Colonic mucosa (tissue), 4 donors: ENCODE results near the gene ULBP2. TPM values are rescaled to one million over a fixed set of nuclear protein-coding genes. Genes with fewer than 3 reads are reported as not detected.
"Not testable (repeated sequence)": the region's sequence is repeated elsewhere in the genome, so short reads cannot be mapped to it uniquely, and the experiment has no call there.

Experiments
- DNase-seq: peaks from one replicate; pipeline ENCODE4 v3.0.0-alpha.2; 2020
- H3K27ac ChIP-seq: fragments of 200-600 bp; one replicate; pipeline ENCODE4 v1.8.0; 2021
- H3K27me3 ChIP-seq: fragments of 200-600 bp; one replicate; pipeline ENCODE4 v1.8.0; 2021
- H3K36me3 ChIP-seq: fragments of 200-600 bp; one replicate; pipeline ENCODE4 v1.8.0; 2021
- H3K4me1 ChIP-seq: fragments of 200-600 bp; one replicate; pipeline ENCODE4 v1.8.0; 2021; ENCODE audit warnings: mild to moderate bottlenecking
- H3K4me3 ChIP-seq: fragments of 200-600 bp; one replicate; pipeline ENCODE4 v1.8.0; 2021
- H3K9ac ChIP-seq, 2 donors: one replicate each; pipeline ENCODE4 v1.7.0; 2013; ENCODE audit warnings: control low read depth in 2 of 2, low read depth in 2 of 2, low read length in 2 of 2
- H3K9me3 ChIP-seq: fragments of 200-600 bp; one replicate; pipeline ENCODE4 v1.8.0; 2021
- intact Hi-C: fragments of 100-400 bp; cut with DNase I; formaldehyde crosslinking; loops from one replicate; pipeline ENCODE4 v1.14.1; 2022
- total RNA-seq, 2 donors: library from RNA; stranded (reverse); fragmentation: NEBNext Ultra II Directional in 1 of 2; extraction: Animal tissue kit (Norgen Biotek cat#: 25700) in 1 of 2; gene quantifications; one replicate each; pipeline ENCODE4 v1.2.1, GENCODE V29; 2021
- TF ChIP-seq, protein P1 (sequence below): fragments of 200-600 bp; IDR thresholded peaks from one replicate; pipeline ENCODE4 v1.8.0; 2022; ENCODE audit warnings: antibody characterized with exemption, mild to moderate bottlenecking
- donor health status: healthy.
- donor health status: DM: no; HTN: no; CAD: no.
- donor health status: DM: no; HTN: no; CAD: no.

Gene ULBP2
- total RNA-seq, 2 donors from 2014 or later: 0.19 to 0.47 TPM

DNA sequence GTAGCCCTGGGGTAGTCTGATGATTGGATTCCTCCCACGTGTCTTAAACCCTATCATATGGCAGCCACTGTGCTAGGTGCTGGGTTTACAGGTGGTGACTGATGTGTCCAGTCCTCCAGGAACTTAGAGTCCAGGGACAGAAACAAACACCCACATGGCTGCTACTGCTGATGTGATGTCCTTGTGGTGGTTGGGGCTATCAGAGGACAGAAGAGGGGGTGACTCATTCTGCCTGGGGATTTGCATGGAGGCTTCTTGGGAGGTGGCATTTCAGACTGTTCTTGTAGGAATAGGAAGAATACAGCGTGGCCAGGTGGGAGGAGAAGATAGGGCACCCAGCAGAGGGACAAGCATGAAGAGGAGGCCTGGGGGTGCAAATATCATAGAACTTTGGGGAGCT is 28.7 kb upstream of the ULBP2 start:
- no peak overlapping the region for H3K4me3 ChIP-seq
- no peaks in the 10 kb centered on the region for H3K36me3 ChIP-seq
- no peak for DNase-seq
- H3K4me1 ChIP-seq: no peaks in the 10 kb centered on the region
- intact Hi-C loops: no loop called here
- no peak overlapping the region for H3K9ac ChIP-seq
- TF ChIP-seq, protein P1, sequence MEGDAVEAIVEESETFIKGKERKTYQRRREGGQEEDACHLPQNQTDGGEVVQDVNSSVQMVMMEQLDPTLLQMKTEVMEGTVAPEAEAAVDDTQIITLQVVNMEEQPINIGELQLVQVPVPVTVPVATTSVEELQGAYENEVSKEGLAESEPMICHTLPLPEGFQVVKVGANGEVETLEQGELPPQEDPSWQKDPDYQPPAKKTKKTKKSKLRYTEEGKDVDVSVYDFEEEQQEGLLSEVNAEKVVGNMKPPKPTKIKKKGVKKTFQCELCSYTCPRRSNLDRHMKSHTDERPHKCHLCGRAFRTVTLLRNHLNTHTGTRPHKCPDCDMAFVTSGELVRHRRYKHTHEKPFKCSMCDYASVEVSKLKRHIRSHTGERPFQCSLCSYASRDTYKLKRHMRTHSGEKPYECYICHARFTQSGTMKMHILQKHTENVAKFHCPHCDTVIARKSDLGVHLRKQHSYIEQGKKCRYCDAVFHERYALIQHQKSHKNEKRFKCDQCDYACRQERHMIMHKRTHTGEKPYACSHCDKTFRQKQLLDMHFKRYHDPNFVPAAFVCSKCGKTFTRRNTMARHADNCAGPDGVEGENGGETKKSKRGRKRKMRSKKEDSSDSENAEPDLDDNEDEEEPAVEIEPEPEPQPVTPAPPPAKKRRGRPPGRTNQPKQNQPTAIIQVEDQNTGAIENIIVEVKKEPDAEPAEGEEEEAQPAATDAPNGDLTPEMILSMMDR: no peak
- H3K27ac ChIP-seq: no peak overlapping the region
- no peaks in the 10 kb centered on the region for H3K27me3 ChIP-seq
- H3K9me3 ChIP-seq: no peaks in the 10 kb centered on the region

DNA sequence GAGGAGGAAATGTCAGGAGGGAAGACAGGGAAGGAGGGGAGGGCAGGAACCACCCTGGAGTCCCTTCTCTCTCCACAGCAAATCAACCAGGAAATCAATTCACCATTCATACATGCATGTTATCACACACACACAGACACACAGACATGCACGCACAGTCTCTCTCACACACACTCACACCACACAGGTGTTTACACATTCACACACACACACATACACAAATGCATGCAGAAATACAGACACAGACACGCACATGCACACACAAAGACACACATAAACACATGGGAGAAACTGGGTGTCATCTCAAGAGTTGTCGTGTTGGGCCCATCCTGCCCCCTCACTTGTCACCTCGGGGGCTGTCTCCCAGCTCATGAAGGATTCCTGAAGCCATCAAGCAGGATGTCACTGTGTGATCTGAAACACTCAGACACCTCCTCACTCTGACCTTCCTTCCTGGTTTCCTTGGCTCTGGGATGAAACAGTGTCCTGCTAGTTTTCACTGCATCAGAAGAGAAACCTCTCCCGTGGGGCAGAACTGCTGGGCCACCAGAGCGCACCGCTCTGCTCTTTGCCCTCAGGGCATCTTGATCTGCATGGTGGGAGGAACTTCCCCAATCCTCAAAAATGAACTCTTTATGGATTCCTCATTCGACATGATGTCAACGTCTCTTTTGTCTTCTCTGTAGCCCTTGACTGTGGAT is 28.1 kb upstream of the ULBP2 start:
- no peak for DNase-seq
- H3K9ac ChIP-seq: no peak overlapping the region
- H3K27ac ChIP-seq: no peak overlapping the region
- H3K27me3 ChIP-seq: no peaks in the 10 kb centered on the region
- H3K4me3 ChIP-seq: no peak overlapping the region
- no peaks in the 10 kb centered on the region for H3K4me1 ChIP-seq
- intact Hi-C loops: no loop called here
- H3K36me3 ChIP-seq: no peaks in the 10 kb centered on the region
- H3K9me3 ChIP-seq: no peaks in the 10 kb centered on the region
- TF ChIP-seq, protein P1: no peak

DNA sequence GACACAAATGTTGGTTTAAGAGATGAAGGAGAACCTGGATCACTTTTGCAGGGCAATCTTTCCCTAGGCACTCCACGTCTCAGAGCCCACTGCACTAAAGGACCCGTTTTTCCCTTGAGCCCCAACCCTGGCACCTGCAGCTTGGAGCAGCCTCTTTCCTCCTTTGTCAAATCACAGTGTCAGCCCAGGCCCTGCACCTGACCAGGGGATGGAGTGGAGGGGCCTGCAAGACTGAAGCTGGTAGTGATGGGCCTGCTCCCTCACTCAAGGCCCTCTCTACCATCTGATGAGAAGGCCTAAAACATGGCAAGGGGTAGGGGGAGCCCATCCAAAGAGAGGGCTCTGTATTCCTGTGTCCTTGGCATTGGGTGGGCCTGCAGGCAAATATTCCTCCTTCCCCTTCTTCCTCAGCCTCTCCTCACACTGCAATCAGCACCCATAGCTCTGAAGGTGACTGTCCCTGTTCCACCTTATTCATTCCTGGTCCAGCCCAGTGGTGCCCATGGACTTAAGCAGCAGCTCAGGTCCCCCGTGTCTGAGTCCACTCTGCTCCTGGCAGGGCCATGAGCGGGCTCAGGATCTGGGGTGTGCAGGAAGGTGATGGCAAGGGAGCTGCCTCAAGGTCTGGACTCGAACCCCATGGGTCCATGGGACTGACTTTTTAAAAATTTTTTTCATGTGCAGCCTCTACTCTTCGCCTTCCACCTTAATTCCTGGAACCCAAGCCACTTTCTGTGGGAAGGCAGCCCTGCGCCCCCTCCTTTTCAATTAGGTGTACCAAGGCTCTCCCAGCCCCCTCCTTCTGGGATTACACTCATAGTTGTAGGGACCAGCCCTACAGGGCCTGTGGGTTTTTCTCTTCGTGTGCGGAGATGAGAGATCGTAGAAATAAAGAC is 25.6 kb upstream of the ULBP2 start:
- intact Hi-C loops: no loop called here
- H3K4me3 ChIP-seq: no peak overlapping the region
- no peak for DNase-seq
- no peak overlapping the region for H3K9ac ChIP-seq
- H3K27ac ChIP-seq: no peak overlapping the region
- no peaks in the 10 kb centered on the region for H3K36me3 ChIP-seq
- H3K9me3 ChIP-seq: no peaks in the 10 kb centered on the region
- no peaks in the 10 kb centered on the region for H3K4me1 ChIP-seq
- H3K27me3 ChIP-seq: no peaks in the 10 kb centered on the region
- TF ChIP-seq, protein P1: no peak

DNA sequence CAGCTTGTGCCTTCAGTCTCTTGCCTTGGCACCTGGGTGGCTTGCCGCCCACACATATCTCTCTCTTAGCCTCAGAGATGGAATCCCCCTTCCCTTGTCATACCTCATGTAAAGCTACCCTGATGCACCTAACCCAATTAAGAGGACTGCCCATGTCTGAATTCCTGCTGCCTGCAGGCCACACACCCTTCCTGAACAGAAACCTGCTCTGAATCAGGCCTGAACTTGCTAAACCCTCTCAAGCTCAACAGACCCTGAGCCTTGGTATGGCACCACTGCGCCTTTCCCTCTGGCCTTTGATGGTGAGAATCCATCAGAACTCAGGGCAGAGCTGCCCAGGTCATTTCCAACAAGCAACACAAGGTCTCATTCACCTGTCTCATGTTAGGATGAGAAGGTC is 24.1 kb upstream of the ULBP2 start:
- H3K27ac ChIP-seq: no peak overlapping the region
- H3K4me3 ChIP-seq: no peak overlapping the region
- H3K9me3 ChIP-seq: no peaks in the 10 kb centered on the region
- DNase-seq: no peak
- H3K27me3 ChIP-seq: no peaks in the 10 kb centered on the region
- no peak overlapping the region for H3K9ac ChIP-seq
- H3K36me3 ChIP-seq: no peaks in the 10 kb centered on the region
- intact Hi-C loops: no loop called here
- H3K4me1 ChIP-seq: no peaks in the 10 kb centered on the region
- TF ChIP-seq, protein P1: no peak

DNA sequence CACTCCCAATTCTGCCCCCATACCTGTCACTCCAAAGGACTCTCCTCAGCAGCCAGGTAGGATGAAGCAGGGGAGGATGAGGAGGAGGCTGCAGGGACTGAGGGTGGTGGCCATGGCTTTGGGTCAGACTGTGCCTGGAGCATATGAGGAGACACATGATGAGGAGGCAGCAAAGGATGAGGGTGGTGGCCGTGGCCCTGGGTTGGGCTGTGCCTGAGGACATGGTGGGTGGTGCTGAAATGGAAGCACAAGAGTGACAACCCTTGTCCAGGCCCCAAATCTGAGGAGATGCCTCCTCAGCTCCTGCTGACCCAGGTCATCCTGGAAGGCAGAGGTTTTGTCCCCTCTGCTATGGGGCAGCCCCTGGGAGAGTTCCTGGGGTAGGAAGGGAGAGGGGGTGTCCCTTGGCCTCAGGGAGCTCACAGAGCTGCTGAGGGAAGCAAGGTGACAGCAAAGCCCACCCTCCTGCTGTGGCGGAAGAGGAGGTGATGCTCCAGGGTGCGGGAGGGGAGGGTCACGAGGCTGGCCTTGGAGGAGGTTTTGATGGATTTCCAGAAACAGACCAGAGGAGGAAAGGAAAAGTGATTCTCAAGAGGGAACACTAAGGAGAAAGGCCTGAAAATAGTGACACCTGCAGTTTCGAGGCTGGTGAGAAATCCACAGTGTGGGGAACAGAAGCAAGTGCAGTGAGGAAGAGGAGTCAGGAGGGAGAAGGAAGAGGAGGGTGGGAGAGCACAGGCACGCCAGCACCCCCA is 23.5 kb upstream of the ULBP2 start:
- no peak overlapping the region for H3K4me3 ChIP-seq
- no peak for DNase-seq
- intact Hi-C loops: no loop called here
- H3K4me1 ChIP-seq: no peaks in the 10 kb centered on the region
- no peaks in the 10 kb centered on the region for H3K36me3 ChIP-seq
- H3K9ac ChIP-seq: no peak overlapping the region
- H3K27me3 ChIP-seq: no peaks in the 10 kb centered on the region
- no peak overlapping the region for H3K27ac ChIP-seq
- TF ChIP-seq, protein P1: no peak
- H3K9me3 ChIP-seq: no peaks in the 10 kb centered on the region

DNA sequence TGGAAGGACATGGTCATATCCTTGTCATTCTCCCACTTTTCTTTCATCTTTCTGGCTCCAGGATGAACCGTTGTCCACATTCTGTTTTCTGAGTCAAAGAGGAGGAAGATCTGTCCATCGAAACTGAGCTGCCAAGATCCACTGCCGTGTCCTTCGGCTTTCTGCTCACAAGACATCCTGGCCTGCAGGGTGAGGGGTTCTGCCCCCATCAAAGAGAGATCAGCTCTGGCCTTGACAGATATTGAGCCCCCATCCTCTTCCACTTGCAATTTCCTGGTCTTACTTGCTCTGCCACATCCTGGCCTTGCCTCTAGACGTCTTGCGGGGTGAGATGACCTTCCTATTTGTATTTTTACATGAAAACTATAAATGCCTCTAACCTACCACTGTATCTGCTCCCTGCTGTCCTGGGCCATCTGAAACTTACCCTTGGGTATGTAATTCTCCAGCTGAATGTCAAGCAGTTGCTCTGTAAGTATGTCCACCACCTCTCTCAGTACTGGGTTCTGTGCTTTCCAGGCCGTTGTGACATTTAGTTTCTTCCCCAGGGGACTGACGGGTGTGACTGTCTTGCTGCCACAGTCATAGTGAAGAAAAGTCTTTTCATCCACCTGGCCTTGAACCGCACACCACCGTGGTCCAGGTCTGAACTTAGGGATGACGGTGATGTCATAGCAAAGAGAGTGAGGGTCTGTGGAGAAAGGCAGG is 22.5 kb upstream of the ULBP2 start:
- H3K4me1 ChIP-seq, DNase-seq, H3K36me3 ChIP-seq, H3K27me3 ChIP-seq, H3K27ac ChIP-seq, intact Hi-C loops, H3K9me3 ChIP-seq, H3K9ac ChIP-seq, H3K4me3 ChIP-seq: not testable (repeated sequence)
